Kasumi-1 (cell line): ENCODE data around the gene OR52L1.
"Not testable (repeated sequence)": the region's sequence is repeated elsewhere in the genome, so short reads cannot be mapped to it uniquely, and the experiment has no call there.

Experiments used
- DNase-seq, 2 experiments: peaks; one replicate each; lab custom pipeline; 2025; lab: John Stamatoyannopoulos, UW

OR52L1 gene

DNA sequence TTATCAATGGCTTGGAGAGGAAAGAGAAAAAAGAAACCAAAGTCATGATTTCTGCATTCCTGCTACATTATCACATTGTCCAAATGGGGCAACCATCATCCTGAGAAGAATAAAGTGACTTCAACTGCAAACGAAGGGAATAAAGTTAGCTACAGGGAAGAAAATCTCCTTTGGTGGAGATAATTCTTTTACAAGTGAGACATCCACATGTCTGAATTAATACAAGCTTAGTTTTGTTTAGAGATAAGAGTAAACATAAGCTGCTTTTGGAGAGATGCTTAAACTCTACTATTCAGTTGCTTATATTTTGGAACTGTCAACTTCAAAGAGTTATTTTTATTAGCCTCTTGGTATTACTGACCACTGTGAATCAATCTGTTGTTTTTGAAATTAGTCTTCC, at the start of gene OR52L1:
Gene OR52L1 (minus strand): TSS at position 101 of the 400 bp plus-strand sequence. CDS start 55 bp downstream, at position 46.
- no peak for DNase-seq

DNA sequence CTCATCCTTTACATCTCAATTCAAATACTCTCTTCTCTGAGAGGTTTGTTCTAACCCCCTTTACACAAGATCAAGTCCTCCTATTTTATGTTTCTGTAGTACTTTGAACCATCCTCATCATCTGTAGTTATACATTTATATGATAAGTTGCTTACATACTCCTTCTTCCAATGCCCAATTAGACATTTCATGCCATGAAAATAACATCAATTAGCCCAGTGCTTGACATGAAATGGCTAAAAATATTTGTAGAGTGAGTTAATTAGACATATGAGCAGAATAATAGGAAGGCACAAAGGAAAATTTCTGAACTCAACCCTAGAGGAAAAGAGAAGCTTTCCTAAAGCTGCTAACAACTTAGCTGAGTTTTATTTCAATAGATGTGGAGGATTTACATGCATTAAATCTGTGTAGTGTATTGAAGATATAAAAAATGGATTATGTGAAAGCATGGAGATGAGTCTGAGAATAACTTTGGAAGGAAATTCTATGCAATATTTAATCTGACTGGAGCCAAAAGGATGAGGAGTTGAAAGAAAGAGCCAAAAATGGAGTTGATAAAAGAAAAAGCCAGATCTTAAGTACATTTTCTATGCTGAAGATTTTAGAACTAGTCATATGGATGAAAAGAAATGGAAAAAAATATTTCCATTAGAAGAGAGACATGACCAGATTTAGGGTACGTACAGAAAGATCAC, 44.1 kb upstream of the OR52L1 start, which contains the start of gene OR56A1:
Gene OR56A1 (minus strand): TSS at position 51 of the 698 bp plus-strand sequence. CDS start 3,066 bp downstream, outside the sequence.
- no peak for DNase-seq

GRCh38 chr11:6027501-6027900, 40.7 kb upstream of the OR52L1 start:
- DNase-seq, result no peak

DNA sequence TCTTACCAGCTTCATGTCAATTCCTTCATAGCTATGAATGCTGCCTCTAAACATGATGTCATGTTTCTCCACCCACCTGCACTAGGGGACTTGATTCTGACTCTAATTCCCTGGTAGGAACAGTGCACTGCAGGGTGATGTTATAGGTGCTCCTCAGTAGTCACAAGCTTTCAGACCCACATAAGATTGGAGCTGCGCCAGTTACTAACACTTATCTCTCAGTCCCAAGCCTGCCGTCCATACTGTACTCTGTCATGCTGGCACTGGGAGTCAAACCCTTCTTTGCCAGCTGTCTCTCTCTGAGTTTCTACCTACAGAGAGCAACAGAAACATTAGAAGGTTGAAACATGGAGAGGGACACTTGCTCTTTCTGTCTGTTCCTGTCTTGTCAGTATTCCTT, 38.3 kb upstream of the OR52L1 start:
- no peak for DNase-seq

DNA sequence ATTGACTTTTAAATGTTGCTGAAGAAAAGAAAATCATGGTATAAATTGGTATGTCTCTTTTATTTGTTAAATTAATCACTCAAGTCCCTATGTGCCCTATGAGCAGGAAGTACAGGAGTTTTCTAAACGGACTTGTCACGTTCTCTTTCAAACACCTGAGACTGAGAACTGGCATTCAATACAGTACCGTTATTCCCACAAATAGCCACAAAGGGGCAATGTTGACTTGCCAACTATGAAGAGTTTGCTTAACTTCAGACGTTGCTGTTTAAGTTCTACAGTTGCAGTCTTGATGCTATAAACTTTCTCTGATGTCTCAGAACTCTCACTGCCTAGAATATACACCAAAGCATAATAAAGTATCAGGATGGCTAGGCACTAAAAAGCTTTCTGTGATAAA, 36.2 kb upstream of the OR52L1 start:
- DNase-seq, result peak; percentile 53 to 76

DNA sequence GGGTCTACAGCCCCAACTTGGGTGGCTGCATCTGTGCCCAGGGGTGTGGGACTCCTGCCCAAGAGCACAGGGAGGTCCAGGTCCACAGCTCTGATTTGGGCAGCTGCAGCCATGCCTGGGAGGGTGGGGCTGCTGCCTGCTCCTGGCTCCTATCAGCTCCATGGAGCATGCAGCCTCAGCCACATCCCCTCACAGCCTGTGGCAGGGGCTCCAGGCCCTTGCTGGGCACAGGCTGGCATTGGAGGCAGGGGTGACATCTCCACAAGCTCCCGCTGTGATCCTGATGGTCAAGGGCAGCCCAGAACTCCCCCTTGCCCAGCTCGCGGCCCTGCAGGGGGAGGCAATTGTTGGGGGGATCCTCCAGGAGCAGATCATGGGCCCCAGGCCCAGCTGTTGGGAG, 26.3 kb upstream of the OR52L1 start:
- DNase-seq, result no peak

- DNase-seq, result no peak
Observed at GRCh38 chr11:6012035-6012668, 25.4 kb upstream of the OR52L1 start.

DNA sequence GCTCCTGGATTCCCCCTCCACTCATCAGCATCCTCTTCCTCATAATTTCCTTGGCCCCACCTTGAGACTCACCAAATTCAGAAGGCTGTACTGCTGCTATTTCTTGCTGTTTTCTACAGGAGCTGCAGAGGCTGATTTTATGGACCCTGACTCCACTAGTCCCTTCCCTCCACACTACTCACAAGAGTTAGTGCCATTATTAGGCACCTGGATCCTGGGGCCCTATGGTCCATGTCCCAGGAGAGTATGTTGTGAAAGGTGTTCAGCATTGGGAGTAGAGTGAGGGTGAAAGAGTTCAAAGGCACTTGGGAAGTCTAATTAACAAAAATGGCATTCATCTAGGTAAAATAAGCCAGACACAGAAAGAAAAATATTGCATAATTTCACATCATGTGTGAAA, 20.1 kb upstream of the OR52L1 start, which contains the start of gene OR56A4:
Gene OR56A4 (minus strand): TSS at position 101 of the 400 bp plus-strand sequence. CDS start 3,954 bp downstream, outside the sequence.
- DNase-seq, result no peak

DNA sequence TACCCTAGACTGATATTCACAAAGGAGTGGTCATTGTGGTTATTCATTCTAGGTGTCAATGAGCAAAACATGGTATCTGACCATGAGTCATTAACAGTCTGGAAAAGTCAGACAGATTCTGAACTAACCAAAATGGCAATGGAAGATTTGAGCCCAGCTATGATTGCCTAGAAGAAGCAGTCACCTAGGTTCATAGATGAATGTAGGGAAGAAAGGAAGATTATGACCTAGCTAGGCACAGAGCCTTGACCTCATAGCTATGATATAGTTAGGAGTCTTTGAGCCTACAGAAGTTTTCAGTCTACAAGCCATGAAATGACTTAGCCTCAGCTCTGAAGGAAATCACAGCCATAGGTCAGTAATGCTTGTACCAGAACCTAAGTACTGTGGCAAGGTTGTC, 19.6 kb upstream of the OR52L1 start:
- no peak for DNase-seq

- no peak for DNase-seq
Observed at GRCh38 chr11:6002202-6002699, 15.5 kb upstream of the OR52L1 start.

GRCh38 chr11:5994791-5995190, 8.0 kb upstream of the OR52L1 start:
- no peak for DNase-seq

DNA sequence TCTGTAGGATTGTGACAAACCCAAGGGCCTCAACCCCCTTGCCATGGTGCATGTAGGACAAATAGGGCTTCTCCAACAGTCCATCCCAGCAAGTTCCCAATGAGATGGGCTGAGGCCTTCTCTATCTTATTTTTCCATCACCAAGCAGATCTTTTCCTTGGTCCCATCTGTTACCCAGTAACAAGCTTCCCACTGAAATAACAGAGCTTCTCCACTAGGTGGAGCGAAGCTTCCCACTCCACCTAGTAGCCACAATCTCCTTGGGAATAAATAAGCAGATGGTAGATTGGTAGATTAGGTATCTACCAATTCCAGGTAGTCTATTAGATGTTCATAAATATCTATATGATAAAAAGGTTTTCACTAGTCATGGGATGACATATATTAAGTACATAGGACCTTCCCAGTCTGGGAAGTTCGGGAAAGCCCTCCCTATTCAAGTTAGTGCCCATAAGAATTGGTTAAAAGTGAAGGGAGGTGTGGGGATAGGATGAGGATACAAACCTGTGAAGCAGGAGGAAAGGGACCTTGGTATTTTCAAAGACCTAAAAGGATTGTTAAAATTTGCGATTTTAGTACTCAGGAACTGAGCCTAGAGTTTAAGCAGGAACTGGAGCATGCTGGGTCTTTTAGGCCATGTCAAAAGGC, 5.9 kb upstream of the OR52L1 start:
- DNase-seq, result peak; percentile 14 to 39

GRCh38 chr11:5992150-5992549, 5.4 kb upstream of the OR52L1 start:
- no peak for DNase-seq

GRCh38 chr11:5989203-5989602, 2.4 kb upstream of the OR52L1 start:
- DNase-seq, result no peak

- DNase-seq, result no peak
Observed at GRCh38 chr11:5983443-5983842, 3.3 kb downstream of the OR52L1 start.

GRCh38 chr11:5973530-5973929, 13.3 kb downstream of the OR52L1 start:
- no peak for DNase-seq

DNA sequence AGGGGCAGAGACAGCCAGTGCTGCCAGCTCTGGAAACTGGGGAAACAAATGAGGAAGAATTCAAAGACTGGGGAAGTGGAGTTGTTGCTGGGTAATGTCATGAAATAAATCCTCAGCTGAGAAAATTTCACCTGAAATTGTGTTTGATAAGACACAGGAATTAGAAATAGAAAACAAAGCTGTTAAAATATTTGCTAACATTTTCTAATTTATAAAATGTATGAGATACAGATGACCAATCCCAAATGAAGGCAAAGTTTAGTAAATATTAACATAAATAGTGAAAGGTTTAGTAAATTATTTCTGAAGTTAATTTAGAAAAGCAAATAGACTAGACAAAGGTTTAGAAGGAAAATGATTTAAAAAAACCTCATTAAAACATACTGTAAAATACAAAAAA, 18.4 kb downstream of the OR52L1 start, which contains the start of gene OR56A5:
Gene OR56A5 (minus strand): TSS at position 101 of the 400 bp plus-strand sequence. CDS start 0 bp downstream, at position 101.
- DNase-seq, result no peak

GRCh38 chr11:5967708-5968107, 19.1 kb downstream of the OR52L1 start:
- DNase-seq, result no peak

- no peak for DNase-seq
Observed at GRCh38 chr11:5966958-5967357, 19.8 kb downstream of the OR52L1 start.

DNA sequence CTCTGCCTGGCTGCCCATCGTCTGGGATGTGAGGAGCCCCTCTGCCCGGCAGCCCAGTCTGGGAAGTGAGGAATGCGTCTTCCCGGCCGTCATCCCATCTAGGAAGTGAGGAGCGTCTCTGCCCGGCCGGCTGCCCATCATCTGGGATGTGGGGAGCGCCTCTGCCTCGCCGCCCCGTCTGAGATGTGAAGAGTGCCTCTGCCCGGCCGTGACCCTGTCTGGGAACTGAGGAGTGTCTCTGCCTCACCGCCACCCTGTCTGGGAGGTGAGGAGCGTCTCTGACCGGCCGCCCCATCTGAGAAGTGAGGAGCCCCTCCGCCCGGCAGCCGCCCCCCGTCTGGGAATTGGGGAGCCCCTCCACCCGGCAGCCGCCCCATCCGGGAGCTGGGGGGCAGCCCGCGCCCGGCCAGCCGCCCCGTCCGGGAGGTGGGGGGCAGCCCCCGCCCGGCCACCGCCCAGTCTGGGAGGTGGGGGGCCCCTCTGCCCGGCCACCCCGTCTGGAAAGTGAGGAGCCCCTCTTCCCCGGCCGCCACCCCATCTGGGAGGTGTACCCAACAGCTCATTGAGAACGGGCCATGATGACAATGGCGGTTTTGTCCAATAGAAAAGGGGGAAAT, 26.0 kb downstream of the OR52L1 start:
- not testable (repeated sequence) for DNase-seq

- no peak for DNase-seq
Observed at GRCh38 chr11:5955586-5955985, 31.2 kb downstream of the OR52L1 start.

- DNase-seq, result no peak
Observed at GRCh38 chr11:5941951-5942350, 44.8 kb downstream of the OR52L1 start, which contains the start of gene OR56A3. TSS of gene OR56A3 (plus strand) at chr11:5942251. CDS start at chr11:5947347, 5,096 bp downstream.
